SK-N-SH (cell line): ENCODE measurements around the gene ERC2. TPM values are rescaled to one million over a fixed set of nuclear protein-coding genes. Genes with fewer than 3 reads are reported as not detected.

Experiments
- CTCF ChIA-PET: fragments of 300-600, 350-600 bp; formaldehyde crosslinking; extraction: SDS; loops from one replicate; lab custom pipeline; 2021; lab: Yijun Ruan, JAX
- POLR2A ChIA-PET: fragments of 350-600 bp; sonication (Branson Sonifier 250); formaldehyde crosslinking; extraction: SDS; loops from one replicate; lab custom pipeline; 2020; ENCODE audit warnings: antibody characterized with exemption, inconsistent platforms; lab: Yijun Ruan, JAX
- DNase-seq: peaks from one replicate; pipeline ENCODE4 v3.0.0; 2012
- H2AFZ ChIP-seq: fragments of 200-600 bp; sonication (generic); 2 replicates; pipeline ENCODE4 v1.8.1; 2016; ENCODE audit warnings: antibody characterized with exemption, mild to moderate bottlenecking, low read depth
- H3F3A ChIP-seq: fragments of 200-600 bp; sonication (generic); replicated peaks from 2 replicates; pipeline ENCODE3; 2016; ENCODE audit warnings: antibody characterized with exemption, mild to moderate bottlenecking; ENCODE audit not compliant: insufficient read depth
- H3K27ac ChIP-seq, 2 experiments: fragments of 200-500 bp in 1 of 2; fragments of 200-600 bp in 1 of 2; sonication (Bioruptor generic) in 1 of 2; sonication (generic), shearing (Covaris generic) in 1 of 2; 2 replicates each; pipeline versions ENCODE4 v1.5.1 to v1.6.1; 2014 to 2016; ENCODE audit warnings: low read depth in 2 of 2, inconsistent platforms in 1 of 2, low read length in 1 of 2, mild to moderate bottlenecking in 1 of 2, mixed read lengths in 1 of 2
- H3K27me3 ChIP-seq: fragments of 200-600 bp; sonication (generic), shearing (Covaris generic); 2 replicates; pipeline ENCODE4 v1.6.1; 2016; ENCODE audit warnings: mixed run types; ENCODE audit not compliant: insufficient read depth
- H3K36me3 ChIP-seq, 2 experiments: fragments of 200-500 bp in 1 of 2; fragments of 200-600 bp in 1 of 2; sonication (Bioruptor generic) in 1 of 2; sonication (generic) in 1 of 2; replicated peaks in 1 of 2; 2 replicates each; pipeline versions ENCODE3 to v1.5.1; 2014 to 2016; ENCODE audit warnings: low read length in 1 of 2, mild to moderate bottlenecking in 1 of 2; ENCODE audit not compliant: insufficient read depth in 2 of 2, control insufficient read depth in 1 of 2
- H3K4me1 ChIP-seq, 2 experiments: fragments of 200-500 bp in 1 of 2; fragments of 200-600 bp in 1 of 2; sonication (Bioruptor generic) in 1 of 2; sonication (generic), shearing (Covaris generic) in 1 of 2; 2 replicates each; pipeline versions ENCODE4 v1.5.1 to v1.6.1; 2014 to 2016; ENCODE audit warnings: low read depth in 1 of 2, low read length in 1 of 2, mixed run types in 1 of 2; ENCODE audit not compliant: insufficient read depth in 2 of 2, control insufficient read depth in 1 of 2
- H3K4me2 ChIP-seq: fragments of 200-600 bp; sonication (generic), shearing (Covaris generic); 2 replicates; pipeline ENCODE4 v1.6.1; 2017; ENCODE audit warnings: mixed run types
- H3K4me3 ChIP-seq, 2 experiments: fragments of 200-500 bp in 1 of 2; fragments of 200-600 bp in 1 of 2; sonication (Bioruptor generic) in 1 of 2; sonication (generic), shearing (Covaris generic) in 1 of 2; 2 replicates each; pipeline versions ENCODE4 v1.5.1 to v1.8.1; 2014 to 2016; ENCODE audit warnings: low read depth in 2 of 2, inconsistent platforms in 1 of 2, low read length in 1 of 2, mild to moderate bottlenecking in 1 of 2, mixed read lengths in 1 of 2, moderate library complexity in 1 of 2
- H3K79me2 ChIP-seq: fragments of 200-600 bp; sonication (generic); 2 replicates; pipeline ENCODE4 v1.8.1; 2017; ENCODE audit warnings: mild to moderate bottlenecking; ENCODE audit not compliant: insufficient read depth
- H3K9ac ChIP-seq: fragments of 200-600 bp; sonication (generic); 2 replicates; pipeline ENCODE4 v1.6.1; 2017; ENCODE audit warnings: mixed run types
- H3K9me2 ChIP-seq: fragments of 200-600 bp; sonication (generic); 2 replicates; pipeline ENCODE4 v1.6.1; 2017; ENCODE audit warnings: mixed run types
- H3K9me3 ChIP-seq: fragments of 200-600 bp; sonication (generic); 2 replicates; pipeline ENCODE4 v1.6.1; 2017; ENCODE audit warnings: mixed run types, mild to moderate bottlenecking, moderate library complexity
- H4K20me1 ChIP-seq: fragments of 200-600 bp; sonication (generic); 2 replicates; pipeline ENCODE4 v1.6.1; 2017; ENCODE audit warnings: mild to moderate bottlenecking, mixed run types; ENCODE audit not compliant: insufficient read depth
- CTCF ChIP-seq: fragments of 200-600 bp; sonication (generic); IDR thresholded peaks from 2 replicates; pipeline ENCODE4 v1.6.1; 2017; ENCODE audit warnings: antibody characterized with exemption, mild to moderate bottlenecking, moderate library complexity
- FOSL2 ChIP-seq: IDR thresholded peaks from 2 replicates; pipeline ENCODE4 v1.4.0; 2012; ENCODE audit warnings: low read depth, mild to moderate bottlenecking, moderate library complexity, borderline replicate concordance
- FOXJ3 ChIP-seq: sonication (generic); formaldehyde crosslinking; IDR thresholded peaks from 2 replicates; pipeline ENCODE4 v1.5.1; 2020; ENCODE audit warnings: mild to moderate bottlenecking, missing genetic modification reagents
- IRF3 ChIP-seq: fragments of 150-350 bp; IDR thresholded peaks from 2 replicates; pipeline ENCODE4 v1.6.1; 2016; ENCODE audit warnings: mild to moderate bottlenecking, low read depth, low read length
- MAX ChIP-seq: IDR thresholded peaks from 2 replicates; pipeline ENCODE4 v1.4.0; 2012; ENCODE audit warnings: low read depth
- MEF2A ChIP-seq: IDR thresholded peaks from 2 replicates; pipeline ENCODE4 v1.4.0; 2012; ENCODE audit warnings: low read depth, borderline replicate concordance
- MXI1 ChIP-seq: IDR thresholded peaks from 2 replicates; pipeline ENCODE4 v1.6.1; 2012; ENCODE audit warnings: mild to moderate bottlenecking, low read depth, low read length, improper control_type of control experiment
- NFIC ChIP-seq: IDR thresholded peaks from 2 replicates; pipeline ENCODE4 v1.4.0; 2012; ENCODE audit warnings: borderline replicate concordance
- NRF1 ChIP-seq: IDR thresholded peaks from 2 replicates; pipeline ENCODE4 v1.6.1; 2012; ENCODE audit warnings: low read depth, mild to moderate bottlenecking, low read length
- POLR2AphosphoS5 ChIP-seq: IDR thresholded peaks from 2 replicates; pipeline ENCODE4 v1.6.1; 2012; ENCODE audit warnings: low read depth, low read length
- RAD21 ChIP-seq: IDR thresholded peaks from 2 replicates; pipeline ENCODE4 v1.6.1; 2012; ENCODE audit warnings: mild to moderate bottlenecking, low read length
- RCOR1 ChIP-seq: fragments of 150-350 bp; IDR thresholded peaks from 2 replicates; pipeline ENCODE4 v1.6.1; 2017; ENCODE audit warnings: antibody characterized with exemption, low read length
- RXRA ChIP-seq: IDR thresholded peaks from 2 replicates; pipeline ENCODE4 v1.4.0; 2012; ENCODE audit warnings: low read depth, mild to moderate bottlenecking, borderline replicate concordance
- SIN3A ChIP-seq: IDR thresholded peaks from 2 replicates; pipeline ENCODE4 v1.6.1; 2012; ENCODE audit warnings: low read depth, mild to moderate bottlenecking, low read length, moderate library complexity, borderline replicate concordance
- TCF12 ChIP-seq: IDR thresholded peaks from 2 replicates; pipeline ENCODE4 v1.4.0; 2012
- USF1 ChIP-seq: IDR thresholded peaks from 2 replicates; pipeline ENCODE4 v1.4.0; 2012; ENCODE audit warnings: low read depth, borderline replicate concordance
- USF2 ChIP-seq: fragments of 150-350 bp; IDR thresholded peaks from 2 replicates; pipeline ENCODE4 v1.6.1; 2017; ENCODE audit warnings: antibody characterized with exemption, low read length, low read depth, borderline replicate concordance
- WGBS: methylation state at CpG from one replicate; pipeline ENCODE4 v1.1.6; 2017; ENCODE audit warnings: low lambda C conversion rate; 5-methylcytosine and 5-hydroxymethylcytosine counted together
- polyA plus RNA-seq, 3 experiments: library from polyadenylated mRNA; depleted of rRNA; stranded (reverse); fragments of >200 nt; gene quantifications; 2 replicates each; pipeline ENCODE4 v1.2.3, GENCODE V29; 2012

Gene ERC2
- polyA plus RNA-seq, 1 of the 3 experiments (the other 2 are of a cell fraction), result 1.6 TPM

- DNase-seq, result no peak
Measured at GRCh38 chr3:55537563-55537962, 930.7 kb downstream of the ERC2 start.

GRCh38 chr3:55537129-55537528 lies 931.1 kb downstream of the ERC2 start:
- H3F3A ChIP-seq, result no peaks in the 10 kb centered on the region
- H3K36me3 ChIP-seq, result no peaks in the 10 kb centered on the region
- H3K4me3 ChIP-seq, result no peak overlapping the region
- no peak overlapping the region for H3K27ac ChIP-seq
- no peak overlapping the region for H3K9ac ChIP-seq
- no peaks in the 10 kb centered on the region for H4K20me1 ChIP-seq
- WGBS, result 48% methylated on average over 3 of the region's 7 CpGs
- POLR2A ChIA-PET, result no interaction called here
- DNase-seq, result no peak
- CTCF ChIA-PET, result no interaction called here
- no peaks in the 10 kb centered on the region for H3K4me1 ChIP-seq
- no peaks in the 10 kb centered on the region for H3K9me2 ChIP-seq
- no peaks in the 10 kb centered on the region for H3K79me2 ChIP-seq
- no peak overlapping the region for H2AFZ ChIP-seq
- H3K4me2 ChIP-seq, result no peak overlapping the region
- TF ChIP-seq RAD21 (no peak), FOXJ3 (no peak), MXI1 (no peak), USF2 (no peak), MAX (no peak), RCOR1 (no peak), POLR2AphosphoS5 (no peak), FOSL2 (no peak), SIN3A (no peak), TCF12 (no peak), NFIC (no peak), NRF1 (no peak), RXRA (no peak)
- TF ChIP-seq, all 33 proteins: peak for 0
- Histone ChIP-seq H3K9me3 (no peaks in the 10 kb centered on the region), H3K27me3 (no peaks in the 10 kb centered on the region; the same call in 1 of the 2 replicates)

More at GRCh38 chr3:55537563-55537962, 930.7 kb downstream of the ERC2 start:
- POLR2A ChIA-PET, result no interaction called here
- H3K27me3 ChIP-seq, result no peaks in the 10 kb centered on the region; the same call in 1 of the 2 replicates
- no peak overlapping the region for H3K9ac ChIP-seq
- H3K4me2 ChIP-seq, result no peak overlapping the region
- no peak overlapping the region for H3K27ac ChIP-seq
- H3K79me2 ChIP-seq, result no peaks in the 10 kb centered on the region
- H3F3A ChIP-seq, result no peaks in the 10 kb centered on the region
- CTCF ChIA-PET, result no interaction called here
- TF ChIP-seq IRF3 (no peak), USF1 (no peak), NRF1 (no peak), MEF2A (no peak), RXRA (no peak), CTCF (no peak)
- H3K9me2 ChIP-seq, result no peaks in the 10 kb centered on the region
- H2AFZ ChIP-seq, result no peak overlapping the region
- H3K4me3 ChIP-seq, result no peak overlapping the region
- no peaks in the 10 kb centered on the region for H3K36me3 ChIP-seq
- no peaks in the 10 kb centered on the region for H3K4me1 ChIP-seq
- H4K20me1 ChIP-seq, result no peaks in the 10 kb centered on the region
- H3K9me3 ChIP-seq, result no peaks in the 10 kb centered on the region
- WGBS, result 76% methylated on average over 3 of the region's 3 CpGs
